Measurements from ENCODE around the gene SLC44A3. TPM values are rescaled to one million over a fixed set of nuclear protein-coding genes. Genes with fewer than 3 reads are reported as not detected.

SLC44A3 gene
- total and polyA plus RNA-seq, 2 of the 4 experiments (the other 2 are of a cell fraction) = 0.31 to 0.54 TPM

DNA sequence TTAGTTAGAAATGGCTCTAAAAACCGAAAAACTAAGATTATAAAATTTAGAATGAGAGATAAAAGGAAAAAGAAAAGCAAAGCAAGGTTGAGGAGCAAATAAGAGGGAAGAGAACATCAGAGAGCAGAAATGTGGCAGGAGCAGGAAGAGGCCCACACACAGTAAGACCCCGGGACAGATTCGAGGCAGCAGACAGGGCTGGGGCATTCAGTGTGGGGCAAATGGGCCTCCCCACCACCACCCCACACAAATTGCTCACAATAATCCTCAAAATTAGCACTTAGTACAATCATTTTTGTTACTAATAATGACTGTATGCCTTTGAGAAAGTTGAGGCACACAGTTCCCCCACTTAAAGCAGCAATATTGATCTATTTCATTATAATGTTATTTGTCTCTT is 17.1 kb upstream of the SLC44A3 start (continued):
- no peak for TF ChIP-seq MAFK (IDR thresholded peaks at IDR 0.05; ENCODE audit: low read depth, low read length)

DNA sequence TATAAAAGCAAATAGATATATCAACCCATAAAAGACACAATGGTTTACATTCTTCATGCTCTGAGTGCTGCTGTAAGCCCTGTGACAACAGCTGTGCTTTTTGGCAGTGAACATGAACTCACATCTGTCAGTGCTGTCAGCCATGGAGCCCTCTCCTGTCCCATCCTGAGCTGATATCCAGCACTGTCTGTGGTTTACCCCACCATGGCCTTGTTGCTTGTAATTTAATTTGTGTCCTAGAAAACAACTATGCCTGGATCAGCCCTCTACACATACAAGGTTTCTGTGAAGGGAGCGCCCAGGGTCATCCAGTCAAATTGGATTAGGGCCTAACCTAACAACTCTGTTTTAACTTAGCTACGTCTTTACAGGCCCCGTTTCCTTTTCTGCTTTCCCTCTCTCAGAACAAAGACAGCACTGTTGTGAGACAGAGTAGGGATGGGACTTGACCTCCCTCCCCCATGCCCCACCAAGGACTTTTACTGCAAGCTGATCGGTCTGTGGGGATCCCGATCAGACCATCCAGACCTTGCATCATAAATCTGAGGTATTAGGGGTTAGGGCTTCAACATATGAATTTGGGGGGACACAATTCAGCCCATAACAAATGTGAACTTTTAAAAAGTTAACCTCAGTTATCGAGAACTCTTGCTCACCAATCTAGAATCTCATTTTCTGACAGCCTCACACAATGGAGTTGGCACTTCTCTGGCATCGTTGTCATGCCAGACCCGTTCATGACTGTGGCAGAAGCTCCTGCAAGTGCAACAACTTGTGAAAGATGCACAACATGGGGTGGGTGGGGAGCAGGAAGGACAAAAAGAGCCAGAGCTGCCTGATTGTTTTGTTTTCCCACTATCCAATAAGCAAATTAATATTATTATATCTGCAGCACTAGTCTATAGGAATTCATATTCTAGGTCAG is 16.4 kb upstream of the SLC44A3 start:
- H3K4me1 ChIP-seq (ENCODE audit: control insufficient read depth, insufficient read depth, low read length) = peaks cover 17% of the 10 kb centered on the region
- ATAC-seq (ENCODE audit: low read depth) = no peak; the same call in 1 of the 2 replicates
- peak overlapping the region; percentile 21; the same call in 1 of the 2 replicates for H3K9ac ChIP-seq (ENCODE audit: low read depth, low read length)

More for the DNA sequence above, 16.4 kb upstream of the SLC44A3 start:
- Histone ChIP-seq H2BK5ac (ENCODE audit: low read depth, low read length, poor library complexity, severe bottlenecking) (no peak overlapping the region), H3K27me3 (ENCODE audit: control insufficient read depth, insufficient read depth, low read length) (no peaks in the 10 kb centered on the region), H2BK20ac (ENCODE audit: low read depth, low read length) (peak overlapping the region; percentile 91), H3K4ac (ENCODE audit: low read depth, low read length) (peak overlapping the region; percentile 55), H2AK9ac (replicated peaks; ENCODE audit: low read depth, low read length, poor library complexity) (peak overlapping the region; percentile 6), H3K14ac (replicated peaks; ENCODE audit: low read depth, low read length) (peak overlapping the region; percentile 73), H3K79me1 (ENCODE audit: low read depth in 1 of 2, low read length in 2 of 2) (no peaks in the 10 kb centered on the region), H2AK5ac (ENCODE audit: low read depth, low read length) (peak overlapping the region; percentile 71), H3K56ac (ENCODE audit: extremely low read depth, insufficient read depth, low read length) (0 out of 2 replicates have a peak overlapping the region, but pooled peaks have one; percentile 7), H3K27ac (ENCODE audit: insufficient read depth, low read length) (peak overlapping the region; percentile 16), H3K9me3 (ENCODE audit: control insufficient read depth, insufficient read depth, low read length) (no peaks in the 10 kb centered on the region), H3K4me2 (ENCODE audit: low read depth, low read length) (no peak overlapping the region), H4K20me1 (ENCODE audit: insufficient read depth, low read length) (no peaks in the 10 kb centered on the region), H2AFZ (replicated peaks; ENCODE audit: low read length, poor library complexity) (peak overlapping the region; percentile 60), H3K36me3 (ENCODE audit: control insufficient read depth, insufficient read depth, low read length) (no peaks in the 10 kb centered on the region), H4K5ac (ENCODE audit: low read depth, low read length) (peak overlapping the region; percentile 6), H3K9me1 (ENCODE audit: insufficient read depth, low read length) (0 out of 2 replicates have a peak, but pooled peaks cover 5% of the 10 kb centered on the region), H4K8ac (ENCODE audit: low read depth in 2 of 2, low read length in 2 of 2) (peak overlapping the region; percentile 6 to 64; a peak in 3 of 4 replicates), H3K4me3 (ENCODE audit: insufficient read depth, low read depth, low read length) (no peak overlapping the region), H3K18ac (ENCODE audit: low read depth, low read length) (peak overlapping the region; percentile 38), H3K23ac (ENCODE audit: low read depth, low read length) (peak overlapping the region; percentile 48; the same call in 1 of the 2 replicates), H4K91ac (ENCODE audit: insufficient read depth, low read depth, low read length) (peak overlapping the region; percentile 85), H2BK15ac (ENCODE audit: low read depth, low read length) (peak overlapping the region; percentile 93), H2BK120ac (ENCODE audit: low read depth, low read length) (peak overlapping the region; percentile 86)
- no peak for TF ChIP-seq RCOR1 (IDR thresholded peaks at IDR 0.05; ENCODE audit: insufficient replicate concordance, low read length)
- TF ChIP-seq RAD21 (IDR thresholded peaks at IDR 0.05; ENCODE audit: low read length) = no peak
- dilution Hi-C loops (cut with HindIII; ENCODE audit: low sequenced_read_pairs, unreplicated experiment) = no loop called here
- intact Hi-C loops (cut with micrococcal nuclease) = loop anchor here (2.0 to 10.0 kb wide), 4 partner anchors 75 to 899 kb away; partner anchors contain the start of gene GCLM
- in situ Hi-C loops (cut with MboI; ENCODE audit: low sequenced_read_pairs) = loop anchor here (5.0 to 25.0 kb wide), 2 partner anchors 281 to 741 kb away; no protein-coding TSS in a partner anchor
- no TSS peak for BruUV-seq (replicated peaks)
- ChIA-PET POLR2A (ENCODE audit: unreplicated experiment) (interaction anchor here (0.6 to 1.7 kb wide), 4 partner anchors 171 to 268 kb away, joined by 3 to 6 read pairs (median 4); partner anchors contain the start of gene F3), CTCF (interaction anchor here (1.2 to 1.4 kb wide), 4 partner anchors 238 to 323 kb away, joined by 3 to 10 read pairs (median 5); no protein-coding TSS in a partner anchor)
- peak; percentile 57 for DNase-seq
- WGBS, 2 experiments (ENCODE audit: extremely low coverage in 2 of 2, insufficient read length in 1 of 2) = no CpG with 5 or more reads among the region's 8 CpGs

All from IMR-90 (cell line).